Mucosa of descending colon (tissue), 3 donors: Measurements from ENCODE around the gene PCDHGA1. TPM values are rescaled to one million over a fixed set of nuclear protein-coding genes. Genes with fewer than 3 reads are reported as not detected.

Source experiments
- ATAC-seq: fragments of 200-7000 bp; cut with Tn5 transposase; one replicate; pipeline ENCODE4 v1.9.1; 2020; ENCODE audit warnings: mild to moderate bottlenecking, moderate library complexity
- DNase-seq, 3 donors: peaks; one replicate each; pipeline ENCODE4 v3.0.0-alpha.2; 2020
- H3K36me3 ChIP-seq: fragments of 200-600 bp; one replicate; pipeline ENCODE4 v1.8.0; 2021; ENCODE audit warnings: low read depth, mild to moderate bottlenecking
- H3K4me1 ChIP-seq: fragments of 200-600 bp; one replicate; pipeline ENCODE4 v1.8.0; 2021; ENCODE audit warnings: low read depth, mild to moderate bottlenecking
- H3K4me3 ChIP-seq: fragments of 200-600 bp; one replicate; pipeline ENCODE4 v1.8.0; 2021; ENCODE audit warnings: mild to moderate bottlenecking
- H3K9me3 ChIP-seq: fragments of 200-600 bp; one replicate; pipeline ENCODE4 v1.8.0; 2021; ENCODE audit warnings: mild to moderate bottlenecking
- intact Hi-C, 2 donors: fragments of 100-400 bp; cut with DNase I in 1 of 2; cut with micrococcal nuclease in 1 of 2; formaldehyde crosslinking; loops; one replicate each; pipeline versions ENCODE4 v1.11.0 to v1.11.1; 2022; cut with DNase I, micrococcal nuclease
- total RNA-seq, 3 donors: library from RNA; stranded (reverse); fragmentation: NEBNext Ultra II Directional in 2 of 3; extraction: Animal tissue kit (Norgen Biotek cat#: 25700) in 2 of 3; gene quantifications; one replicate each; pipeline versions ENCODE4 v1.2.1 to v1.2.4, GENCODE V29; 2021 to 2023
- TF ChIP-seq, protein P1 (sequence below): fragments of 200-600 bp; IDR thresholded peaks from one replicate; pipeline ENCODE4 v1.8.0; 2022; ENCODE audit warnings: antibody characterized with exemption, mild to moderate bottlenecking
- donor health status: DM: no; HTN: no; CAD: no; lungs with moderate emphysema.
- donor health status: DM: no; HTN: no; CAD: no.
- donor health status: DM: no; HTN: yes; CAD: no.

Gene PCDHGA1
- total RNA-seq, 3 donors from 2014 or later = 0.35 to 1.6 (median 0.43) TPM

DNA sequence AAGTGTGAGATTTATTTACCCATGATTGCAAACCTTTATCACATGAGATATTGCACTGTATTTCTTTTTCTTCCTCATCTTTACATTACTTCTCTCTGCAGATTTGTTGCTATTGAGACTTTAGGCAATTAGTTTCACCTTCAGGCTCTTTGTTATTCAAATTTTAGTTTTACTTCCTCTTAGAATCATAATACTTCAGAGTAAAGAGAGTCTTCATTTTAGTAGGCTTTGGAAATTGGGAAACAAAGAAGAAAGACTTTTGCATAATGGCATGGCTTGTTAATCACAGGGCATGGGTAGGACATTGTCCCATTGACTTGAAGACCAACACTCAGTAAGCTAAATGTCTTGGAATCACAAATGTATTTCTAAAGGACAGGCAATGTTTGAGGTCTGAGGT, 32.4 kb downstream of the PCDHGA1 start:
- no peaks in the 10 kb centered on the region for H3K4me1 ChIP-seq
- no peaks in the 10 kb centered on the region for H3K36me3 ChIP-seq
- H3K4me3 ChIP-seq = no peak overlapping the region
- no peak for DNase-seq
- ATAC-seq = no peak
- TF ChIP-seq, protein P1, sequence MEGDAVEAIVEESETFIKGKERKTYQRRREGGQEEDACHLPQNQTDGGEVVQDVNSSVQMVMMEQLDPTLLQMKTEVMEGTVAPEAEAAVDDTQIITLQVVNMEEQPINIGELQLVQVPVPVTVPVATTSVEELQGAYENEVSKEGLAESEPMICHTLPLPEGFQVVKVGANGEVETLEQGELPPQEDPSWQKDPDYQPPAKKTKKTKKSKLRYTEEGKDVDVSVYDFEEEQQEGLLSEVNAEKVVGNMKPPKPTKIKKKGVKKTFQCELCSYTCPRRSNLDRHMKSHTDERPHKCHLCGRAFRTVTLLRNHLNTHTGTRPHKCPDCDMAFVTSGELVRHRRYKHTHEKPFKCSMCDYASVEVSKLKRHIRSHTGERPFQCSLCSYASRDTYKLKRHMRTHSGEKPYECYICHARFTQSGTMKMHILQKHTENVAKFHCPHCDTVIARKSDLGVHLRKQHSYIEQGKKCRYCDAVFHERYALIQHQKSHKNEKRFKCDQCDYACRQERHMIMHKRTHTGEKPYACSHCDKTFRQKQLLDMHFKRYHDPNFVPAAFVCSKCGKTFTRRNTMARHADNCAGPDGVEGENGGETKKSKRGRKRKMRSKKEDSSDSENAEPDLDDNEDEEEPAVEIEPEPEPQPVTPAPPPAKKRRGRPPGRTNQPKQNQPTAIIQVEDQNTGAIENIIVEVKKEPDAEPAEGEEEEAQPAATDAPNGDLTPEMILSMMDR = no peak
- intact Hi-C loops = no loop called here
- H3K9me3 ChIP-seq = peaks cover 68% of the 10 kb centered on the region

DNA sequence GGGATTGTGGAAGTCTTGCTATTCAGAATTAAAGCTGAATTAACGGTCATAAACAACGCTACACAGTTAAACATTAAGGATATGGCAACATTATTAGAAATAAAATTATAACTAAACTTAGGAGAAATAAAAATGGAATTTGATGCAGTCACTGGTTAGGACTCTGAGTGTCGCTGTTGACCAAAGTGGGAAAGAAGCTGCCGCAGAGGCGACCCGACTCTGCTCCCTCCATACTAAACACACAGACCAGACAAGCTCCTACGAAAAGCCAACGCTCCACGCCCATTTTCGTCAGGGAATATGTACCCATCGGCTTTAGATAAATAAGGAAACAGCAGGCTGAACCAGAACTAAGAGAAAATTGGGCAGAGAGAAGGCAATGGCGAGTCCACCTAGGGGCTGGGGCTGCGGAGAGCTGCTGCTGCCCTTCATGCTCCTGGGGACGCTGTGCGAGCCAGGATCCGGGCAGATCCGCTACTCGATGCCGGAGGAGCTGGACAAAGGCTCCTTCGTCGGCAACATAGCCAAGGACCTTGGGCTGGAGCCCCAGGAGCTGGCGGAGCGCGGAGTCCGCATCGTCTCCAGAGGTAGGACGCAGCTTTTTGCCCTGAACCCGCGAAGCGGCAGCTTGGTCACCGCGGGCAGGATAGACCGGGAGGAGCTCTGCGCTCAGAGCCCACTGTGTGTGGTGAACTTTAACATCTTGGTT, 33.8 kb downstream of the PCDHGA1 start, which contains the start of gene PCDHGA5:
TSS of gene PCDHGA5 (plus strand) at position 211 of the 709 bp plus-strand sequence. CDS start at position 380, 169 bp downstream.
- no peaks in the 10 kb centered on the region for H3K36me3 ChIP-seq
- intact Hi-C loops = no loop called here
- no peaks in the 10 kb centered on the region for H3K4me1 ChIP-seq
- H3K4me3 ChIP-seq = no peak within 1 kb of the TSS
- ATAC-seq (no peak), DNase-seq (no peak)
- H3K9me3 ChIP-seq = peaks cover 72% of the 10 kb centered on the region
- TF ChIP-seq, protein P1 = no peak

DNA sequence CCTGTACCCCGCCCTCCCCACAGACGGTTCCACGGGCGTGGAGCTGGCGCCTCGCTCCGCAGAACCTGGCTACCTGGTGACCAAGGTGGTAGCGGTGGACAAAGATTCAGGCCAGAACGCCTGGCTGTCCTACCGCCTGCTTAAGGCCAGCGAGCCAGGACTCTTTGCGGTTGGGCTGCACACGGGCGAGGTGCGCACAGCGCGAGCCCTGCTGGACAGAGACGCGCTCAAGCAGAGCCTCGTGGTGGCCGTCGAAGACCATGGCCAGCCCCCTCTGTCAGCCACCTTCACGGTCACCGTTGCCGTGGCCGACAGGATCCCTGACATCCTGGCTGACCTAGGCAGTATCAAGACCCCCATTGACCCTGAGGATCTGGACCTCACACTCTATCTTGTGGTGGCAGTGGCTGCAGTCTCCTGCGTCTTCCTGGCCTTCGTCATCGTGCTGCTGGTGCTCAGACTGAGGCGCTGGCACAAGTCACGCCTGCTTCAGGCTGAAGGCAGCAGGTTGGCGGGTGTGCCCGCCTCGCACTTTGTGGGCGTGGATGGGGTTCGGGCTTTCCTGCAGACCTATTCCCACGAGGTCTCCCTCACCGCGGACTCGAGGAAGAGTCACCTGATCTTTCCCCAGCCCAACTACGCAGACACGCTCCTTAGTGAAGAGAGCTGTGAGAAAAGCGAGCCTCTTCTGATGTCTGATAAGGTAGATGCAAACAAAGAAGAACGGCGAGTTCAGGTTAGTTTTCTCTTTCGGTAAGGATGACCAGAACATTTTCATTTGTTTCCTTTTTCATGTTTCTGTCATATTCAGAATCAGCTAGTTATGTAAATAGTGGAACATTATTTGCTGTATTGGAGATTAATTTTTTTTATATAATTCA, 35.9 kb downstream of the PCDHGA1 start:
- TF ChIP-seq, protein P1 = no peak
- ATAC-seq (no peak), DNase-seq (no peak)
- Histone ChIP-seq H3K4me1 (no peaks in the 10 kb centered on the region), H3K9me3 (peaks cover 72% of the 10 kb centered on the region), H3K36me3 (no peaks in the 10 kb centered on the region), H3K4me3 (no peak overlapping the region)
- intact Hi-C loops = no loop called here

DNA sequence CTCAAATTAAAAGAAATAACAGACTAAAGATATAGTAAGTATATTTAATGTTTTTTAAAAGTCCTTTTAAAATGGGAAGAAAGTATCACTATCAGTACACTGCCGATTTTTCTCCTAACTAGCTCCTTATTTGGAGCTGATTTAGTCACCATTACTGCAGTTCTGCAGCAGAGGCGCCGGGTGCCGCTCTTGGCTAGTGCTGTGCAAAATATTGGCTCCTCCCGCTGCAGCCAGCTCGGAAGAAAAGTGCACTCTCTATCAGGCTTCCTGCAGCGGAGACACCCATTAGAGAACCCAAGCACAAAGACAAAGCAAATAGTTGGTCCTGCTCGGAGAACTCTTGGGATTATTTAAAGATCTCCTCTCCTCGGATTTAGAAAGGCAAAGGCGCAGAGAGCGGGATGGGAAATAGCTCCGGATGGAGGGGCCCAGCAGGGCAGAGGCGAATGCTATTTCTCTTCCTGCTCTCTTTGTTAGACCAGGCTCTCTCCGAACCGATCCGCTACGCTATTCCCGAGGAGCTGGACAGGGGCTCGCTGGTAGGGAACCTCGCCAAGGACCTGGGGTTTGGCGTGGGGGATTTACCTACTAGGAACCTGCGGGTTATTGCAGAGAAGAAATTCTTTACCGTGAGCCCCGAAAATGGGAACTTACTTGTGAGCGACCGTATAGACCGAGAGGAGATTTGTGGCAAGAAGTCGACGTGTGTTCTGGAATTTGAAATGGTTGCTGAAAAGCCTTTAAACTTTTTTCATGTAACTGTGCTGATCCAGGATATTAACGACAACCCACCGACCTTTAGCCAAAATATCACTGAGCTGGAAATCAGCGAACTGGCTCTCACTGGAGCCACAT, 39.9 kb downstream of the PCDHGA1 start, which contains the start of gene PCDHGB3:
TSS of gene PCDHGB3 (plus strand) at position 249 of the 855 bp plus-strand sequence. CDS start at position 402, 153 bp downstream.
- Histone ChIP-seq H3K4me3 (no peak within 1 kb of the TSS), H3K4me1 (no peaks in the 10 kb centered on the region), H3K36me3 (no peaks in the 10 kb centered on the region), H3K9me3 (peaks cover 85% of the 10 kb centered on the region)
- intact Hi-C loops = no loop called here
- TF ChIP-seq, protein P1 = no peak
- DNase-seq (peak in 2 of 3 donors; percentile 29 to 46), ATAC-seq (peak; percentile 75)
